HK-2 (cell line): ENCODE results near the gene TBC1D25.

Experiments used
- DNase-seq: peaks from one replicate; pipeline ENCODE4 v3.0.0-alpha.2; 2018; ENCODE audit not compliant: unreplicated experiment

TBC1D25 gene, protein sequence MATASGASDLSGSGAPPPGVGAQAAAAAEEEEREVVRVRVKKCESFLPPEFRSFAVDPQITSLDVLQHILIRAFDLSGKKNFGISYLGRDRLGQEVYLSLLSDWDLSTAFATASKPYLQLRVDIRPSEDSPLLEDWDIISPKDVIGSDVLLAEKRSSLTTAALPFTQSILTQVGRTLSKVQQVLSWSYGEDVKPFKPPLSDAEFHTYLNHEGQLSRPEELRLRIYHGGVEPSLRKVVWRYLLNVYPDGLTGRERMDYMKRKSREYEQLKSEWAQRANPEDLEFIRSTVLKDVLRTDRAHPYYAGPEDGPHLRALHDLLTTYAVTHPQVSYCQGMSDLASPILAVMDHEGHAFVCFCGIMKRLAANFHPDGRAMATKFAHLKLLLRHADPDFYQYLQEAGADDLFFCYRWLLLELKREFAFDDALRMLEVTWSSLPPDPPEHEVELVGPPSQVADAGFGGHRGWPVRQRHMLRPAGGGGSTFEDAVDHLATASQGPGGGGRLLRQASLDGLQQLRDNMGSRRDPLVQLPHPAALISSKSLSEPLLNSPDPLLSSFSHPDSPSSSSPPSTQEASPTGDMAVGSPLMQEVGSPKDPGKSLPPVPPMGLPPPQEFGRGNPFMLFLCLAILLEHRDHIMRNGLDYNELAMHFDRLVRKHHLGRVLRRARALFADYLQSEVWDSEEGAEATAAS

GRCh38 chrX:48539345-48540027 is at the start of gene TBC1D25:
Gene TBC1D25 (plus strand): TSS chrX:48539714. CDS start chrX:48539798, 84 bp downstream.
- DNase-seq: peak; percentile 97

- no peak for DNase-seq
Measured at GRCh38 chrX:48489892-48490291, 49.6 kb upstream of the TBC1D25 start.

DNA sequence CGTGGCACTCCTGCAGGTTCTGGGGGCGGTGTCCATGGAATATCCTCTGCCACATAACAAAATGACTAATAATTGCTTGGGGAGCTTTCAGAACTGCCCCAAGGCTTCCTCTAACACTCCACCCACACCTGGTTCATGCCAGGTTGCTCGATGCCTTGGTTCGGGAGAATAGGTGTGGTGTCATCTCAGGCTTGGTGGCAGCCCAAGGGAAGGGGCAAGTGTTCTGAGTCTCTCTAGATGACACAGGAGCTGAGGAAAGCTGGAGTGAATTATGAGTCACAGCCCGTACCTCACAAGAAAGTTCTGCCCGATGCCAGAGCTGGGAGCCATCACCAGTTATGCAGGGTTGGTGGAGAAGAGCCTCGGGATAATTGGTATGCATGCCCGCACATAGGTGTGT is 48.9 kb upstream of the TBC1D25 start:
- no peak for DNase-seq

DNA sequence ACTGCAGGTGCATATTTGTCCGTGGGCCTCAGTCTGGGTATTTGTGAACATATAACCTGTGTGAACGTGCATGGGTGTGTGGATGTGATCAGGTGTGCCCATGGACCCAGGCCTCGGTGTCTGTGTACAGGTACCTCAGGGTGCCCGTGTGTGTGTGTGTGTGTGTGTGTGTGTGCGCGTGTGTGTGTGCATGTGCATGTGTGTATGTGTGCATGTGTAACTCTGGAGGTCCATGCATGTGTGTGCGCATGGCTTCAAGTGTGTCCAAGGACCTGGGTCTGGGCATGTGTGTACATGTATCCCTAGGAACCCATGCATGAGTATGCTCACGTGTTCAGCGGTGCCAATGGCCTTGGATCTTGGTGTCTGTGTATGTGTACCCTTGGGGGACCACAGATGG is 47.7 kb upstream of the TBC1D25 start:
- no peak for DNase-seq

- DNase-seq: peak; percentile 45
Measured at GRCh38 chrX:48492293-48492910, 47.1 kb upstream of the TBC1D25 start.

- no peak for DNase-seq
Measured at GRCh38 chrX:48493890-48494364, 45.6 kb upstream of the TBC1D25 start.

GRCh38 chrX:48496660-48497059 is 42.9 kb upstream of the TBC1D25 start:
- DNase-seq: no peak

- no peak for DNase-seq
Measured at GRCh38 chrX:48497871-48498270, 41.6 kb upstream of the TBC1D25 start.

GRCh38 chrX:48498374-48498809 is 41.1 kb upstream of the TBC1D25 start:
- peak; percentile 80 for DNase-seq

DNA sequence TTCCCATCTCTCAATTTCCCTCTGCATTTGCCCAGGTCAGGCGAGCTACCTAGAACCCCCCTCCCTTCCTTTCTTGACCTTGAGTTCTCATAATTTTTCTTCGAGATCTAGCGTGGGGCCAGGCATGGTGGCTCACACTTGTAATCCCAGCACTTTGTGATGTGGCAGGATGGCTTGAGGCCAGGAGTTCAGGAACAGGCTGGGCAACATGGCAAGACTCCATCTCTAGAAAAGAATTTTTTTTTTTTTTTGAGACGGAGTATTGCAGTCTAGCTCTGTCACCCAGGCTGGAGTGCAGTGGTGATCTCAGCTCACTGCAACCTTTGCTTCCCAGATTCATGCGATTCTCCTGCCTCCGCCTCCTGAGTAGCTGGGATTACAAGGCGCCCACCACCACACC is 35.3 kb upstream of the TBC1D25 start:
- no peak for DNase-seq

GRCh38 chrX:48505481-48505880 is 34.0 kb upstream of the TBC1D25 start:
- DNase-seq: no peak

GRCh38 chrX:48507246-48507645 is 32.3 kb upstream of the TBC1D25 start:
- DNase-seq: no peak

- DNase-seq: peak; percentile 72
Measured at GRCh38 chrX:48508400-48509244, 30.9 kb upstream of the TBC1D25 start, which contains the start of gene PORCN. Gene PORCN (plus strand): TSS chrX:48508992. CDS start chrX:48509821, 829 bp downstream.

DNA sequence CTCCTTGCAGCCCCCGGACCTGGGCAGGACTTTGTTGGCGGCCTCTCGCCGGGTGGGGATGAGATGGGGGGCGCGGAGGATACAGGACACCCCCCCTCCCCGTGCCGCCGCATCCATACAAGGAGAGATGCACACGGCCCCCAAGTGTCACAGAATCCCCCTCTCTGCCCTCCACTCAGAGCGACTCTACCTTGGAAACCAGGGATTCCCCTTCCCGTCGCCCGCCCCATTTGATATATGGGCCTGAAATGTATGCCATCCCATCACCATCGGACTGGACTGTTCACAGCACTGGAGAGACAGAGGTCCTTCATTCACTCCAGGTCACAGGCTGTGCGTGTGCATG is 30.3 kb upstream of the TBC1D25 start:
- no peak for DNase-seq

DNA sequence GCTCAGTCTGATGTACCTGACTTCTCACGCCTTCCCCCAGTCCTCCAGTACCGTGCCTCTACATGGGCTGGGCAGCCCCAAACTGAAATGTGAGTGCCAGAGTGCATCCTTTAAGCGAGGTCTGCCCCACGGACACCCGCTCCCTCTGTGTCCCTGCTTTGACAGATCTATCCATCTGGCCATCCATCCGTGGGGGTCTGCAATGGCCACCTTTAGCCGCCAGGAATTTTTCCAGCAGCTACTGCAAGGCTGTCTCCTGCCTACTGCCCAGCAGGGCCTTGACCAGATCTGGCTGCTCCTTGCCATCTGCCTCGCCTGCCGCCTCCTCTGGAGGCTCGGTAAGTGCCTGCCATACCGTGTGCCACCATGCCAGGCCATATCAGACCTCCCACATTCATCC is 29.9 kb upstream of the TBC1D25 start:
- DNase-seq: no peak

GRCh38 chrX:48511560-48511959 is 28.0 kb upstream of the TBC1D25 start:
- no peak for DNase-seq

GRCh38 chrX:48512371-48512935 is 27.1 kb upstream of the TBC1D25 start:
- no peak for DNase-seq

GRCh38 chrX:48513670-48514069 is 25.8 kb upstream of the TBC1D25 start:
- DNase-seq: no peak

DNA sequence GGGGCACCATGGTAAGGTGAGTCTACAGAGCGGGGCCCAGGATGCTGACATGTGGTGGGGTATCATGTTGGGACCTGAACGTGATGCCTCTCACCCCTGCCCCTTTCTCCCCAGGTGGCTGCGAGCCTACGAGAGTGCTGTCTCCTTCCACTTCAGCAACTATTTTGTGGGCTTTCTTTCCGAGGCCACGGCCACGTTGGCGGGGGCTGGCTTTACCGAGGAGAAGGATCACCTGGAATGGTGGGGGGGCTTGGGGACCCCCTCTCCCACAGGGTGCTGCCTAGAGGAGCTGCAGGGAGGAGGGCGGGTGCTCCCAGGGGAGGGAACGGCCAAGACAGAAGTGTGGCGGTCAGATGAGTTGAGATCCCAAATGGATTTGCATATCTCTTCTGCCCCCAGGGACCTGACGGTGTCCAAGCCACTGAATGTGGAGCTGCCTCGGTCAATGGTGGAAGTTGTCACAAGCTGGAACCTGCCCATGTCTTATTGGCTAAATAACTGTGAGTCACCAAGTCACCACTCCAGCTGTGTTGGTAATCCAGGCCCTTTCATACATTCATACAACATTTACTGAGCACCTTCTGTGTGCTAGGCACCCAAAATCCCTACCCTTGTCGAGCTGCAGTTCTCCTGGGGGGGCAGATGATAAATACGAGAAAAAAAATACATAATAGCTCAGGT is 25.2 kb upstream of the TBC1D25 start:
- no peak for DNase-seq

- no peak for DNase-seq
Measured at GRCh38 chrX:48514868-48515460, 24.6 kb upstream of the TBC1D25 start.
